Hematopoietic multipotent progenitor cell treated with erythropoietin and hydrocortisone succinate and interleukin-3 and kit ligand, for 8 days (in vitro differentiated cells): ENCODE results near the gene TTR.

ENCODE experiments used
- DNase-seq: peaks from one replicate; pipeline ENCODE4 v3.0.0-alpha.2; 2015

TTR gene

DNA sequence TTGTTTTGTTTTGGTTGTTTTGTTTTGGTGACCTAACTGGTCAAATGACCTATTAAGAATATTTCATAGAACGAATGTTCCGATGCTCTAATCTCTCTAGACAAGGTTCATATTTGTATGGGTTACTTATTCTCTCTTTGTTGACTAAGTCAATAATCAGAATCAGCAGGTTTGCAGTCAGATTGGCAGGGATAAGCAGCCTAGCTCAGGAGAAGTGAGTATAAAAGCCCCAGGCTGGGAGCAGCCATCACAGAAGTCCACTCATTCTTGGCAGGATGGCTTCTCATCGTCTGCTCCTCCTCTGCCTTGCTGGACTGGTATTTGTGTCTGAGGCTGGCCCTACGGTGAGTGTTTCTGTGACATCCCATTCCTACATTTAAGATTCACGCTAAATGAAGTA lies at the start of gene TTR:
Gene TTR (plus strand): TSS at position 250 of the 400 bp plus-strand sequence. CDS start 26 bp downstream, at position 276.
- no peak for DNase-seq

GRCh38 chr18:31546476-31546875 lies 45.2 kb upstream of the TTR start:
- no peak for DNase-seq

GRCh38 chr18:31548853-31549252 lies 42.8 kb upstream of the TTR start:
- no peak for DNase-seq

GRCh38 chr18:31549416-31549815 lies 42.3 kb upstream of the TTR start:
- no peak for DNase-seq

- DNase-seq, result no peak
Measured at GRCh38 chr18:31551883-31552282, 39.8 kb upstream of the TTR start.

GRCh38 chr18:31553800-31554199 lies 37.9 kb upstream of the TTR start:
- DNase-seq, result no peak

GRCh38 chr18:31554776-31555175 lies 36.9 kb upstream of the TTR start:
- no peak for DNase-seq

DNA sequence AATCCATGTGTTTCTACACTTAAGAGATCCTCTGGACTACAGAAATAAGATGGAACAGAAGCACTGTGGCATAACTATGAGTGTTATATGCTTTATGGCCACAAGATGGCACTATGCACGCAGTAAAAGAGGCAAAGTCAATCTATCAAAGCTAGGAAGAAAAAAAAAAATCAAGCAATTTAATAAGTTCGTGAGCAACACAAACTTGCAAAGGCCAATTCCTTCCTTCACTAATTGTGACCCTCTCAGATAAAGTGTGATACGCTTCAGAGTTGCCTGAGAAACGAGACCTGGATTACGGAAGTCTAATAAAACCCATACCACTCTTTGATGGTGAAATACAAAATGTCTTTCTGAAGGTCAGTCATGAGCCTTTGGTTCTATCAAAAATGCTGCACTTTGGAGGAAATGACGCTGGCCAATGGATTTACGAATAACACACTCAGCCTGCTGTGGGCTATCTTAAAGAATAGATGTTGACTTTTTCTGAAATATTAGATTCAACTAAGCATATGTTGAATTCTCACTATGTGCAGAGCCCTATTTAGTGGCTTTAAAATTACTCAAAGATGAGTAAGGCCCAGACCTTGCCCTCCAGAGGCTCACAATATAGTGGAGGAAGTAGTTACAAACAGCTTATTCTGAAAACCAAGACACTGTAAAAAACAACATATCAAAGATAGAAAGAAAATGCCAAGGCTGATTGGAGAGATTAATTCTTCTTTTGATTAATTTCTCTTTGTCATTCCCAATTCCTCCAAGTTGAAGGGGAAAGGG lies 35.5 kb upstream of the TTR start:
- peak; percentile 75 for DNase-seq

DNA sequence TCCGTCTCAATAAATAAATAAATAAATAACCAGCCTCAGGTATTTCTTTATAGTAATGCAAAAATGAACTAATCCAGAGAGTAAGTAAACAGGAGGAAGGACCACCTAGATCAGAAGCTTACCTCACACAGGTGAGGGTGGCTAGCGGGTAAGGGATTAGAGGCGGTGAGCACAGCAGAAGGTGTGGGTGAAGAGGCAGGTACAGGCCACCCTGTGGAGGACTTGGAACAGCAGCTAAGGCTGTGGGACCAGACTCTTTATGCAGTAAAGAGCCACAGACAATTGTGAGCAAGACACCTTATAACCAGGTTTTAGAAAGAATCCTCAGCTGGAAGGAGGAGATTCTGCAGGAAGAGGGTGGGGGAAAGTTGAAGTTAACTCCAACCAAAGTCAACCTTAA lies 34.2 kb upstream of the TTR start:
- DNase-seq, result no peak

GRCh38 chr18:31558567-31558966 lies 33.1 kb upstream of the TTR start:
- DNase-seq, result no peak

DNA sequence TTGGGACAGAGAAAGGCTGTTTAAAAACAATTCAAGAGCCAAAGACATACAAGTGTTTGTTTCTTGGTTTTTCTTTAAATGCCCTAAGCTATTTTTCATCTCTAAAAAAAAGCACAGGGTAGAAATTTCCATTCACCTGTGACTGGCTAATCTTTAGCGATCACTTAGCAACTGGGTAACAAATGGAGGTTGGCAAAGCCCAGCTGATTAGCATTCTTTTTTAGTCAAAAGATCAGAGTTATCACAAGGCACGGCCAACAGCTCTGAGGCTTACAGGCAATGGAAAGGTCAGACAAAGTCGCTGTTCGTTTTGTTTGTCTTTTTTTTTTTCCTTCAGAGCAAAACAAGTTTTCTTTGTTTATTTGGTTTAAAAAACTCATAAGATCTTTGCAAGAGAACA lies 29.0 kb upstream of the TTR start:
- no peak for DNase-seq

DNA sequence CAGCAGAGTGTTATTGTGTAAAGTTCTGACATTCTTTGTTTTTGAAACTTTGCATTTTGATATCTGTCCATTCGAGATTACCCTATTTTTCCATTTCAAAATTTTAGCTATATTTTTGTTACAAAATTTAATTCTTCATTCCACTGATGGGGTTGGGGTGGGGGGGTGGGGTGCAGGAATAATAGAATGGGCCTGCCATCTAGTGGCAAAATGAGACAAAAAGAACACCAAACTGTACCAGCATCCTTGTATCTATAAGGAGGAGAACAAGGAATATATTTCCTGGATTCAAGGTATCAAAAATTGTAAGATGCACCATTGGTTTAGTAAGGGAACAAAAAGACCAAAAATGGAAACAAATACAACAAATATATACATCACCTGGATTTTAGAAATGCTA lies 27.9 kb upstream of the TTR start:
- DNase-seq, result no peak

- DNase-seq, result no peak
Measured at GRCh38 chr18:31565345-31565744, 26.3 kb upstream of the TTR start.

DNA sequence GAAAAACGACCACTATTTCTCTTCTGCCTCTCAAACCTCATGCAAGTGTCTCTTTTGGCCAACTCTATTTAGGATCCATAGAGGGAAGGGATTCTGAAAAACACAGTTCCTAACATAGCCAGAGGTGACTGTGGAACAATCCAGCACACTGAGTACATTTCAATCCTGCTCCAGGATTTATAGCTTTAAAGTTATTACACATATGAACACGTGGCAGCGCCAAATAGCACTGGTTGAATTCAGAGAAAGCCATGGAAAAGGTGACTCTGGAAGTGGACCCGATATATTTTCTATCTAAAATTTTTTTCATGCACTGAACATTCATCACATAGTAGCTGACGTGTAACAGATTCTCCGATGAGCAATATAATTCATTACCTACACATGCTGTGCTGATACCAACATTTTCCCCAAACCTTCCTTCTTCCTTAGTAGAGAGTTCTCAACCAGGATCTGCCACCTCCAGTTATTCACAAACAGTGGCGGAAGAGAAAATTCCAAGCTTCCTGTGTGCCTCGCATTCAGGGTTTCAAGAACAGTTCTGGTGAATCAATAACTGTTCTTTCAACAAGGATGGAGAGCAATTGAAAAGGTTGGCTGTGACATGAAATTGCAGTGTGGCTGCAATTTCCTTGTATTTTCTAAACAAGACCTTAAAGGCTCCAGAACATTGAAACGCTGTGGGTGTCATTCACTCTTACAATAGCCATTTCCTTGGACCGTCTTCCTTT lies 25.7 kb upstream of the TTR start:
- no peak for DNase-seq

- no peak for DNase-seq
Measured at GRCh38 chr18:31566576-31567306, 24.9 kb upstream of the TTR start.

- no peak for DNase-seq
Measured at GRCh38 chr18:31572368-31572767, 19.3 kb upstream of the TTR start.

GRCh38 chr18:31573051-31573450 lies 18.6 kb upstream of the TTR start:
- no peak for DNase-seq

DNA sequence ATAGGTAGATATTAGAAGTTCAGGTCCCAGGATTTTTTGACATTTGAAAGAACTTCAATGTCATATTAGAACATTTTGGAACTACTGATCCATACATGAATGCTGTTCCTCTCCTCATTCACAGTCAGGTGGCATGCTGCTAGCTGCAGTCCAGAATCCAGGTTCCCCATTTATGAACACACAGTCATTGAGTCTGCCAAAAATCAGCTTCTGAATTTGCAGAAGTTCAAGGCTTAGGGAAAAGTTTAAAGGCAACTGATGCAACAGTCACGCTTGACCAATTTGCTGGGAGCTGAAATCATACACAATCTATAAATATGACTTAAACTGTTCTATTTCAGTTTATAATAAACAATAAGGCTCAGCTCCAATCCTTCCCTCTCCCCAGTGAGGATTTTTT lies 17.3 kb upstream of the TTR start:
- no peak for DNase-seq

GRCh38 chr18:31575515-31576257 lies 16.0 kb upstream of the TTR start:
- no peak for DNase-seq

- no peak for DNase-seq
Measured at GRCh38 chr18:31576670-31577069, 15.0 kb upstream of the TTR start.

DNA sequence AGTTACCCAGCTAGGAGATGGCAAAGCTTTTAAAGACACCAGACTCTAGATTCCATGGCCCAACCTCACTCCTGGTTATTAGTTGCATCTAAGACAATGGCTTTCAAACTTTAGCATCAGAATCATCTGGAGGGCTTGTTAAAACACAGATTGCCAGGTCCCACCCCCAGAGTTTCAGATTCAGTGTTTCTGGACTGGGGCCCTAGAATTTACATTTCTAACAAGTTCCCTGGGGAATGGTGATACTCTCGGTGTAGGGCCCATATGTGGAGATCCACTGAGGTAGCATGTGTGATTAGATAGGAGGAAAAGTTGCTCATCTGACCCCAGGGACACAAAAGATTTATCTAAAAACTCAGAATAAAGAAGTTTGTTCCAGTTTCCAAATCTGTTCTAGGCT lies 14.5 kb upstream of the TTR start:
- DNase-seq, result no peak

GRCh38 chr18:31578126-31578525 lies 13.6 kb upstream of the TTR start:
- DNase-seq, result no peak

- no peak for DNase-seq
Measured at GRCh38 chr18:31579375-31579774, 12.3 kb upstream of the TTR start.
